PFSK-1 (cell line): ENCODE measurements around the gene BTBD19.

Experiments
- FOXP2 ChIP-seq: optimal IDR thresholded peaks from 2 replicates; pipeline ENCODE3; 2011; ENCODE audit warnings: borderline replicate concordance, control low read depth, inconsistent platforms; ENCODE audit not compliant: insufficient read depth; ENCODE audit errors: extremely low read length, extremely low read depth
- POLR2AphosphoS5 ChIP-seq: IDR thresholded peaks from 2 replicates; pipeline ENCODE4 v1.6.1; 2012; ENCODE audit warnings: low read depth, mild to moderate bottlenecking, control low read depth, low read length, moderate library complexity
- REST ChIP-seq, 2 experiments: IDR thresholded peaks; 2 replicates each; pipeline versions ENCODE4 v1.6.1 to v1.8.0; 2011 to 2012; ENCODE audit warnings: low read depth in 2 of 2, low read length in 2 of 2, control low read depth in 1 of 2, inconsistent platforms in 1 of 2, mild to moderate bottlenecking in 1 of 2, moderate library complexity in 1 of 2; ENCODE audit not compliant: insufficient read depth in 1 of 2
- SIN3A ChIP-seq: IDR thresholded peaks from 2 replicates; pipeline ENCODE4 v1.6.1; 2012; ENCODE audit warnings: mild to moderate bottlenecking, low read length, moderate library complexity, borderline replicate concordance; ENCODE audit not compliant: insufficient read depth
- TAF1 ChIP-seq: IDR thresholded peaks from 2 replicates; pipeline ENCODE4 v1.6.1; 2012; ENCODE audit warnings: low read length, control low read depth, borderline replicate concordance; ENCODE audit not compliant: insufficient read depth

Gene BTBD19

DNA sequence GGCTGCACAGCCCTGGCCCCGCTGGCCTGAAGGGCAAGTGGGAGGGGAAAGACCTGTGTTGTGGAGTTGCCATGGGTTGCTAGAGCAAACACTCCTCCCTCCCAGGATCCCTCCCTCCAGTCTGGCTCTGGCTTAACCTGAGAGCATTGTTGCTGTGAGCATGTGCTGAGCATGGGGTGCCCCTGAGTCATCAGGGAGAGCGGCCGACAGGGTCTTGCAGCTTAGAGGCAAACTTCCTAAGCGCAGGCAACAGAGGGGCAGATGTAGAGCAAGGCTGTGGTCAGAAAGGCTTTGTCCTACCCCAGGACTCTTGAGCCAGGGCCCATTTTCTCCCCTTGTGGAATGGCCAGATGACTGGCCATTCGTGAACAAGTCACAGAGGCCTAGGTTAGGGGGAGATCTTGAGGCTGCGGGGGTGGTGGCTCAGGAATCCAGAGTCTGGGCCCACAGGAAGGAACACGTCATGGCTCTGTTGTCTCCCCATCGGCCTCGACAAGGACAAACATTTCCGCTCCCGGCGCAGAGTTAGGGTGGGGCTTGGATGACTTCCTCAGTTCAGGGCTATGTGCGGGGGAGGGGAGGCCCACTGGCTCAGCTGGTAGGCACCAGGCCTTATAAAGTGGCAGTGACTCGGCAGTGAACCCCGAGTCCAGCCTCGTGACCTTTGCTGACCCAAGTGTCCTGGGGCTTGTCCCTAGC is 810 bp upstream of the BTBD19 start:
- TF ChIP-seq TAF1 = no peak; the same call in 1 of the 2 replicates
- TF ChIP-seq SIN3A = peak; percentile 79; the same call in 1 of the 2 replicates
- no peak for TF ChIP-seq FOXP2
- peak in 1 of 2 experiments; percentile 50; a peak in 1 of 4 replicates for TF ChIP-seq REST (IDR thresholded peaks at IDR 0.05; ENCODE audit: insufficient read depth in 1 of 2, low read depth in 2 of 2, low read length in 2 of 2)
- peak; percentile 51; the same call in 1 of the 2 replicates for TF ChIP-seq POLR2AphosphoS5

DNA sequence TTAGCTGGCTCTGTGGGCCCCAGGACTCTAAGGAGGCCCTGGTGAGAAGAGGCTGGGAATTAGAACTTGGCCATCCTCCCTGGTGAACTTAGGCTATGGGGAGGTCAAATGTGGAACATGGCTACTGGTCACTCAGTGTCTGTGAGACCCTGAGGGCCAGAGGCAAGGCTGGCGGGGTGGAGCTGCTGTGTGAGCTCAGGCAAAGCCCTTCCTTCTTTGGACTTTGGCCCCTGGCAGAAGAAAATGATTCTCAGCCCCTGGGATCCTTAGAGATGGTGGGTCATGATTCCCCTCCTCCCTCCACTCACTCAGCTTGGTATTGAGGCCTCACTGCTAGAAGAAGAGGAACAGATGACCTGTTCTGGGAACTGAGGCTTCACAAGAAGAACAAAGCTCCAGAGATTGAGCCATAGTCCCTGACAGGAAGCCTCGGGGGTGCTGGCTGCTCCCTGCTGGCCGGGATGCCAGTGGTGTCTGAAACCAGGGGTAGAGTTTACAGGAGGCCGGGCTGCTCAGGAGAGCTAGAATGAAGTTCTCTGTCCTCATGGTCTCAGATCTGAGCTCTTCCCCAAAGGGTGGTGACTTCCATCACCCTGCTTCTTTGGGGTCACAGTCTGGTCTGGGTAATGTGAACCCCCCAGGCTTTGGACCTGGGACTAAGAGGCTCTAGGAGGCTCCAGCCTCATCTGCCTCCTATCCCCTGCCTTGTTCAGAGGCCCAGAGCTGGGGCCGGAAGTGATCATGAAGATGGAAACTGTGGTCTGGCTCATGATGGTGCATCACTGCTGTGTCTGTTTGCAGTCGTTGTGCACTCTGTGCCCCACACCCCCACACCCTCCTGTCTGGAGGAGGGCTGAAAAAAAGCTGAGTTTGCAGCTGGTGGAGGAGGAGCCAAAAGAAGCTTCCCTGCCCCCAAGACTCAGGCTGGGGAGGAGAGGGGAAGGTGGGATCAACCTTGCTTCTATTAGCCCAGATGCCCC is 905 bp downstream of the BTBD19 start:
- TF ChIP-seq POLR2AphosphoS5 = no peak
- TF ChIP-seq TAF1 = no peak
- no peak for TF ChIP-seq FOXP2
- no peak for TF ChIP-seq SIN3A
- no peak for TF ChIP-seq REST (IDR thresholded peaks at IDR 0.05; ENCODE audit: insufficient read depth in 1 of 2, low read depth in 2 of 2, low read length in 2 of 2)

GRCh38 chr1:44810101-44810761 is 1.9 kb downstream of the BTBD19 start:
- TF ChIP-seq SIN3A (no peak), TAF1 (no peak), FOXP2 (no peak), POLR2AphosphoS5 (no peak), REST (IDR thresholded peaks at IDR 0.05; ENCODE audit: insufficient read depth in 1 of 2, low read depth in 2 of 2, low read length in 2 of 2) (no peak)

DNA sequence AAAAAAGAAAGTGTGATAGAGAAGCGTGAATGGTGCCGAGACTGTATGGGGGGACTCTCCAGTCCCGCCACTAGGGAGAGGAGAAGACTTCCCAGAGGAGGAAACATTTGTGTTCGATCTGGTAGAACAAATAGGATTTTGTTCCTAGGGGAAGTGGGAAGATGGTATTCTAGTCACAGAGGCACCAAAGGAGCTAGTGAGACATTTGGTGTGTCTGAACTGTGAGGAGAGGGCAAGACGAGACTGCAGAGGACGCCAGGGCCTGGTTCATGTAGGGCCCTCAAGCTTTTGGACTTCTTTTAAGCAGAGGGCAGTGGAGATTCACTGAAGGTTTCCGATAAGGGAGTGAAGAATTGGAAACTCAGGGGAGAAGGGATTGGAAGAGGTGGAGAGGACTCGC is 2.9 kb downstream of the BTBD19 start:
- TF ChIP-seq FOXP2 (no peak), REST (IDR thresholded peaks at IDR 0.05; ENCODE audit: insufficient read depth in 1 of 2, low read depth in 2 of 2, low read length in 2 of 2) (no peak), POLR2AphosphoS5 (no peak), TAF1 (no peak), SIN3A (no peak)
